GM18519 (cell line): ENCODE data around the gene KRT25.

Experiments used
- ATAC-seq: cut with Tn5 transposase; IDR thresholded peaks from one replicate; pipeline ENCODE4 v1.9.1; 2021; ENCODE audit warnings: mild to moderate bottlenecking, moderate library complexity; ENCODE audit not compliant: unreplicated experiment, low FRiP score

Gene KRT25, protein sequence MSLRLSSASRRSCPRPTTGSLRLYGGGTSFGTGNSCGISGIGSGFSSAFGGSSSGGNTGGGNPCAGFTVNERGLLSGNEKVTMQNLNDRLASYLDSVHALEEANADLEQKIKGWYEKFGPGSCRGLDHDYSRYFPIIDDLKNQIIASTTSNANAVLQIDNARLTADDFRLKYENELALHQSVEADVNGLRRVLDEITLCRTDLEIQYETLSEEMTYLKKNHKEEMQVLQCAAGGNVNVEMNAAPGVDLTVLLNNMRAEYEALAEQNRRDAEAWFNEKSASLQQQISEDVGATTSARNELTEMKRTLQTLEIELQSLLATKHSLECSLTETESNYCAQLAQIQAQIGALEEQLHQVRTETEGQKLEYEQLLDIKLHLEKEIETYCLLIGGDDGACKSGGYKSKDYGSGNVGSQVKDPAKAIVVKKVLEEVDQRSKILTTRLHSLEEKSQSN

DNA sequence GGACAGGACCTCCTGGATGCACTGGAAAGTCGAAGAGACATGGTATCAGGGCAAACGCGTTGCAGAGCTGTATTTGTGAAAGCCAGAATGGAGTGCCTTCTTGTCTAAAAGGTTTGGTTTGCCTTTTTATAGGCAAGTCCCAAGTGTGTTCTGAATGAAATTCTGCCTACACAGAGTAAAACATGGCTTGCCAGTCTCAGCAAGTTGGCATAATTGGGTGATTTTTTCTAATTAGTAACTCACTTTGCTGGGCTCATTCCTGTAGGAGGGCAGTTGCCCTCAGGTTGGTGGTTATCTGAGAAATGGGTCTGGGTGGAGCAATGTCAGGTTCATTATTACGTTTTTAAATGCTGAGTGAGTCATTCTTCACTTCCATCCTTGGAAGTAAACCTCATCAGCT is at the start of gene KRT25:
Gene KRT25 (minus strand): TSS at position 101 of the 400 bp plus-strand sequence. CDS start 60 bp downstream, at position 41.
- ATAC-seq: no peak

DNA sequence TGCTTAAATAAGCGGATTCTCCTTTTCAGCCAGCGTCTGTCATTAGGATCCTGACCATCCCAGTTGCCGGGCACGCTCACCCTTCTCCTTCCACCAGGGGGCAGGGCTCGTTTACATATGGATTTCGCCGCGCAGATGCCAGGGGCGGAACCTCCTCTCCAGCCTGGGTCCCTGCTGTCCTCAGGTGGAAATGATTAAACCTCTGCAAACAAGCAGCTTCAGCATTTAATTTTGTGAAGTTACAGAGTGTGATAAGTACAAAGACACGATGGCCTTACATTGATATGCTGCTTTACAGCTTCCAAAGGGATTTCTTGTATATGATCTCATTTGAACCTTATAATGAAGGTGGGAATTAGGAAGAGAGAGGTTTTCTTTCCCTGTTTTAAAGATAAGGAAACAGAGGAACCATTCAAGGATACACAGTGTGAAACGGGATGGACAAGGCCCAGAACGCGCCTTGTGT is 48.5 kb upstream of the KRT25 start:
- no peak for ATAC-seq

DNA sequence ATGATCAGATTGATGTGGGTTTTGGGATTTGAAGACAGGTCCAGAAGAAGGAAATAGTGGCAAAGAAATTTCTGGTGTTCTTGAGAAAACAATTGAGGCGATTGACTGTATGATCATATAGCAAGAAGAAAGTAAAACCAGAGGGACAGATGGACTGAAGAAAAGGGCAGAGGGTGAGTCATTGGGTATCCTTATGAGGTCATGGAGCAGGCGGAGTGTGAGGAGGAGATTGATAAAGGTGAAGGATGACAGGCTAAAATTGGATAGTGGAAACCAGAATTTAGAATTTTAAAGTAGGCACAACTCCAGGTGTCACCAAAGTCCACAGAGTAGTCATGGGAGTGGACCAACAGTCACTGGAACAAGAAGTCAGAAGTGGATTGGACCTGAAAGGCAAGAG is 46.0 kb upstream of the KRT25 start:
- no peak for ATAC-seq

DNA sequence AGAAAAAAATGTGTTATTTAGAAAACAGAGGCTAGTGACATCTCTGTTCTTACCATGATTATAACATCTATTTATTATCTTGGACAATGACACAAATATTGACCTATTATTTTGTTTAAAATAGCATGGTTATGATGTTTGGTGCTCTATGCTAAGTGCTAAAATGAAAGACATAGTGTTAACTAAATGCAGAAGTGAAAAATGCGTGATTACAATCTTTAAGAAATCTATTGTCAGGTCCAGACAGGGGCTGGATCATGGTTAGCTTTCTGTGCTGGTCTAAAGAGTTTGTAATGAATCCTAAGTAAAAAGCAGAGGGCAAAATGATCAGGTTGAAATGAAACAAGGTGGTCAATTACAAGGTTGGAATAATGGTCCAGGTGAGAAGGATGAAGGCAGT is 45.2 kb upstream of the KRT25 start:
- no peak for ATAC-seq

DNA sequence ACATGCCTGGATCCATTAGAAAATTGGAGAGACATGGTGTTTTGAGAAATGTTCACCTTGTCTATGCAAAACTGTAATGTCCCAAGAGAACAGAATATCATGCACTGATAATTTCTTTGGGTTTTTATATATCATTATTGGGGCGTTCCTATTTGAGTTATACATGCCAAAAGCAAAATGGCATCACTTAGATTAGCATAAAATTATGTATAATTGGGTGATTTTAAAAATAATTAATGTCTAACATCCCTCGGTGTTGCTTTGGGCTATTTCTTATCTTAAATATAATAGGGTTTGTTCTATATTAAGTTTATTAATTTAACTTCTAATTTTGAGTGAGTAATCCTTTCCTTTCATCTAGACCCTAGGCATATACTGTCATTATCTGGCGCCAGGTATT is 44.7 kb upstream of the KRT25 start, which contains the start of gene KRT28:
Gene KRT28 (minus strand): TSS at position 101 of the 400 bp plus-strand sequence. CDS start 66 bp downstream, at position 35.
- ATAC-seq: no peak

DNA sequence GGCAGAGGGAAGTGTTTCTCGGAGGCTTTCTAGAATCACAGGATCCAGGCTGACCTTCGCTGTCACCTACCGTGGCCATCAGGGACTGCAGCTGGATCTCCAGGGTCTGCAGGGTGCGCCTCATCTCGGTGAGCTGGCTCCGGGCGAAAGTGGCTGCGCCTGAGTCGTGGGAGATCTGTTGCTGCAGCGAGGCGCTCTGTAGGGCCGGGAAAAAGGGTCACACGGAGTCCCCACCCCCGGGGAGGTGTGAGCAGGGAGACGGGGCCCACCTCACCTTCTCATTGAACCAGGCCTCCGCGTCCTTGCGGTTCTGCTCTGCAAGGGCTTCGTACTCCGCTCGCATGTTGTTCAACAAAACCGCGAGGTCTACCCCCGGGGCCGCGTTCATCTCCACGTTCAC is 41.7 kb upstream of the KRT25 start:
- ATAC-seq: no peak

DNA sequence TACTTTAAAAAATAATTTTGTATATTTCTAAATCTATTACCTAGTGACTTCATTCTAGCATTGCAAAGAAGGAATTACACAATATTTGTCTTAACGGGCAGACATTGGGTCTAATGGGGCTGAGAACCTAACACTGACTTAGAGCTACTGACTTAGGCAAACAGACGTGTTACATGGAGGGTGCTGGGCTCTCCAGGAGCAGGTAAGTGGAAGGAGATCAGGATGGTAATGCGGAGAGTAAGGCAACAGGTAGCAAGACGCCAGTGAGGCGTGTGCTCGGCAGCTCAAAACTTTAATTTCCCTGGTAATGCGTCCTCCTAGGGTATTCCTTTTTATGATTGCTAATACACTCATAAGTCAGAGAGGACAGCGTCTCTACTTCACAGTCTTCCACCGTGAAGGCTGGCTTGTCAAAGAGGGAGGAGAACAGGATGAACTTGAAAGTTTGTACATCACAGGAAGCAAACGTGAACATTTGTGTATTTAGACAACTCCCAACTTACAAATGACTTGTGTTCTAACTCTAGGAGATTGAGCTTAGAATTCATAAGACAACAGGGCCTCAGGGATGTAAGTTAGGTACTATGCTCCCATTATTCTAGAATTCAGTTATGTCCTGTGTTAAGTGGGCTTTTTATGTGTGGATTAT is 40.0 kb upstream of the KRT25 start:
- no peak for ATAC-seq

DNA sequence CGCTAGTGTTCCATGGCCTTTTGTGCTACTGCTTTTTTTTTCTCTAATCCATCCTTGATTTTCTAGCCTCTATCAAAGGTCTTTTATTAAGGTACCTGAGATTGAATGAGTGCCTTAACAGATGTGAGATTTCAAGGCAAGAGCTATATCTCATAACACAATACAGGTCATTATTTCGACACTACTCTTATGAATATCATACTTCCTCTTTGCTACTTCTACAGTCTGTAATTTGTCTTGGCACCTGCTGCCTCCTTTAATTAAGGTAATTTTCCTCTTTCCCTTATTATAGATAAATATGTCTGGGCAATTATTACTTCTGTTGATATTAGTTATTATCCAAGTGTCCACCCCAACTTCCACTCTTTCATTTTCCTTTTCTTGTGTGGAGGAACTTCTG is 39.3 kb upstream of the KRT25 start:
- ATAC-seq: no peak

DNA sequence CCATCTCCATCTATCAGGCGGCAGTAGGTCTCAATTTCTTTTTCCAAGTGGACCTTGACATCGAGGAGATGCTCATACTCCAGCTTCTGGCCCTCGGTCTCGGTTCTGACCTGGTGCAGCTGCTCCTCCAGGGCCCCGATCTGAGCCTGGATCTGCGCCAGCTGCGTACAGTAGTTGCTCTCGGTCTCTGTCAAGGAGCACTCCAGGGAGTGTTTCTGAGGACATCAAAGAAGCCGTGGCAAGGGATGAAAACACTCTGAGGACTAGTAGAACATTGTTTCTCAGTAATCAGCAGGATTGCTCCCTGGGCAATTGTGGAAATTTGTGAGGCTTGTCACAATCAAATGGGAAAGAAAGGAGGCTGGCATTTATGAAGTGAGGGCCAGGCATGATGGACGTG is 38.7 kb upstream of the KRT25 start:
- ATAC-seq: no peak

DNA sequence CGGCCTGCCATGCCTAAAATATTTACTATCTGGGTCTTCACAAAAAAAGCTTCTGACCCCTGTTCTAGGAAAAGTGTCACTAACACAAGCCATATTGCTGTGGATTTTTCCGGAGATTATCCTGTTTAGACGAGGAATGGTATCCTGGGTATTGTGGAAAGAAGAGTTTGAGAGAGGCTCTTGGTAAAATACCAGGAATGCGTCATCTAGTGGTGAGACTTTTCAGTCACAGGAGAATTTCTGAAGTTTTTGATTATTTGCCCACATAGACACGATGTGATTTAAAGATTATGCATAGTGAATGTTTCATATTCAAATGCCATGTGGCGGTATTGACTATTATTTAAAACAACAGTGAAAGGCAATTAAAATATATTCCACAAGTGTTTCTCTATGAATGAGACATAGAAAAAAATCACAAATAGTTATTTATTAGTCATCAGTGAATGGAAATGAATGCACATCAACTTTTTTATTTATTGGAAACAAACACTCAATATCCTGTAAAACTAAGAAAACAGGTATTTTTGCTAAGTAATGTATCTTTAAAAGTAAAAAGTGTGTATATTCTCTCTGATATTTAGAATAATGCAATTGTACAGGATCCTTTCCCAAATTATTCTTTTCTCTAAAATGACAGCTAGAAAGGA is 36.8 kb upstream of the KRT25 start:
- ATAC-seq: no peak

DNA sequence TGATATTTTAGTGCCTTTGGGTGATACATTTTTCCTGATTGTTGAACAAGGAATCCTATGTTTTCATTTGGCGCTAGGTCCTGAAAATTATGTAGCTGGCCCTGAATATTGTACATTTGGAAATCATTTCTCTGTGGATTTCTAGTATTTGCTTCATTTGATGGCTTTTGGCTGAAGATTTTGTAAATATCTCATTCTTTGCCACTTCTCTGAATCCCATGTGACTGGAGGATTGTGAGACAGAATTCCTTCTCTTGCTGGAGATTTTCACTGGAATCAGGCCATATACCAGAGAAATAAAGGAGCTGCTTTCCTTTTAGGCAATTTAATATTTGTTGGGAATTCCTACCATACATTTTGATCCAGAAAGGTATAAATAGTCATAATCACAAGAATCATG is 36.0 kb upstream of the KRT25 start:
- no peak for ATAC-seq

DNA sequence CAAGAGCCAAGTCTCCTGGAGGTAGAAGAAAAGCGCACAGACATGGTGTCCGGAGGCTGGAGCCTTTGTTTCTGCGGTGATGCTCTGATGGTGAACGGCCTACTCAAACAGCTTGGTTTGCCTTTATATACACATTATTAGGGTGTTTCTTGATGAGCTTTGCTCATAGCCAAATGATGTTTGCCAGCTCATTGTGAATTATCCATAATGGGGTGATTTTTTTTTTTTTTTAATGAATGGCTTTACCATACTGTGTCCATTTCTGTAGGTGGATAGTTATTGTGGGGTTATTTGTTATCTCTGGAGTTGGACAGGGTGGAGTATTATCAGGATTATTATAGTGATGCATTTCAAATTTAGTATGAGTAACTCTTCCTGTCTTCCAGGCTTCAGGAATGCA is 27.3 kb upstream of the KRT25 start, which contains the start of gene KRT27:
Gene KRT27 (minus strand): TSS at position 101 of the 400 bp plus-strand sequence. CDS start 57 bp downstream, at position 44.
- no peak for ATAC-seq

DNA sequence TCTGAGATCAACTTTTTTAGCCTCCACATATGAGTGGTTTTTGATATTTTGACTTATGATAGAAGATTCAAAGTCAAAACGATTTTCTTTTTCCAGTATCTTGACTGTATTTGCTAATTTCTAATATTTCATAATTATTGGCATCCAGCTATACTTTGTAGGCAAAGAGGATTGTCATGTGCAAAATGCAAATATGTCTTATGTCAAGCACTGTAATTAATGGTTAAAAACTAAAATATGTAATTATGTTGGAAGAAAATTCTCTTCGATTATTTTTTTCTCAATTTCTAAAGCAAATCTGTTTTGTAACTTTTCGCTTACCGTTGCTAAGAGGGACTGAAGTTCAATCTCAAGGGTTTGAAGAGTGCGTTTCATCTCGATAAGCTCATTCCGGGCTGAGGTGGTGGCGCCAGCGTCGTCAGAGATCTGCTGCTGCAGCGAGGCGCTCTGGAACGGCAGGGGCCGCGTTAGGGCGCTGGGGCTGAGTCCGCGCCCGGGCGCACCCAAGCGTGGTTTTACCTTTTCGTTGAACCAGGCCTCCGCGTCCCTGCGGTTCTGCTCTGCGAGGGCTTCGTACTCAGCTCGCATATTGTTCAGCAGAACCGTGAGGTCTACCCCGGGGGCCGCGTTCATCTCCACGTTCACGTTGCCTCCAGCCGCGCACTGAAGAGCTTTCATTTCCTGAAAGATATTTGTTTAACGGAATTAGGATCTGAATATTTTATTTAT is 24.2 kb upstream of the KRT25 start:
- ATAC-seq: no peak

DNA sequence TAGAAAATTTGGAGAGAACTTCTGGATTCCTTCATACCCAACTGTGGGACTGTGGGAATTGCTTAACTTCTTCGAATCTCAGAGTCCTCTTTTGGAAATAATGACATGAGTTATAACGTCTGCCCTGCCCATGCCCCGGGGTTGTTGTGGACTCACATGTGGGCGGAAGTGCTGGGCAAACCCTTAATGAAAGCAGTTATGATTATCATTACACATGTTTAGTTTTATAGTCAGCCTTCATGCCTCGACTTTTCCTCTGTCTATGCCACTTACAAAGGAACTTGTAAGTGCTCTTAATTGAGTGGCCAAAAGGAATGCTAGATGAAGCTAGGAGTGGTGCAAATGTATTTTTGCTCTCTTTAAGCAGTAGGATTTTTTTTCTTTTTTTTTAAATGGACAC is 23.3 kb upstream of the KRT25 start:
- ATAC-seq: no peak

DNA sequence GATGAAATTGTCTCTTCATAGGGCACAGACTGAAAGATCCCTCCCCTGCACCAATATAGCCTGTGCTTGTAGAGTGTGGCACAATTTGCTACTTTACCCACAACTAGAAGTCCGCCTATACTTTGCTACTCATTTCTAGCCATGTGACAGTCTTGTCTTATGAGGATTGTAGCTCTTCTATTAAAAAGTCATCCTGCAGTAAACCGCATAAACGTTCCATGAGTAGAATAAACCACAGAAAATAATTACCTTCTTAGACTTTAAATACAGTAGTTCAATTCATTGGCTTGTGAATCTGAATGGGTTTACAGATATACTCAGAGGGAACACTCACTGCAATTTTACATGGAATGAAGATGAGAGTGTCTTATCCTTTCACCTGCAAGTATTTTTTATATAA is 22.8 kb upstream of the KRT25 start:
- no peak for ATAC-seq

DNA sequence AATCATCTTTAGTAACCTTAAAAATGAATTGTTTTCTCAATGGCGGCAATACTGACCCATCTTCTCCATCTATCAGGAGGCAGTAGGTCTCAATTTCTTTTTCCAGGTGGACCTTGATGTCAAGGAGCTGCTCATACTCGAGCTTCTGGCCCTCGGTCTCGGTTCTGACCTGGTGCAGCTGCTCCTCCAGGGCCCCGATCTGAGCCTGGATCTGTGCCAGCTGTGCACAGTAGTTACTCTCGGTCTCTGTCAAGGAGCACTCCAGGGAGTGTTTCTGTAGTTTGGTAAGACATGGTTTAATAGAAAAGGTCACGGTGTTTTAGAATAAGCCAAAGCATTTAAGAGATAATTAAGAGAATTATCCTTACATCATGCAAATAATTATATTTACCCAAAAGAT is 22.3 kb upstream of the KRT25 start:
- ATAC-seq: no peak

DNA sequence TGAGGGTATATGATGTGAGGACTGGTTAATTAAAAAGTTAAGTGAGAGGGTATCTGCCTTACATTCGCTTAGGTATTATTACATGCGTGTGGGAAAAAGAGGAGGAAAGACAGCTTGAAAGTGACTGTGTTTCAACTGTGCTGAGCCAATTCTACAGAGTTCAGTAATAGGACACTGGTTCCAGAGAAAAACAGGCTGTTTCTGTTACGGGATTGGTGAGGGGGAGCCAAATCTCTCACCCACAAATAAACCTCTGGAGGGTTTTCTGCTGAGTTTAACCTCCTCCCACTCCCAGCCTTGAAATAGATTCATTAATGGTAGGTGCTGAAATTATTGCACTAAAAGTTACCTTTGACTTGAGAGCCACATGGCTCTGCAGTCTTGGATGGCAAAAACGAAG is 20.8 kb upstream of the KRT25 start:
- no peak for ATAC-seq

DNA sequence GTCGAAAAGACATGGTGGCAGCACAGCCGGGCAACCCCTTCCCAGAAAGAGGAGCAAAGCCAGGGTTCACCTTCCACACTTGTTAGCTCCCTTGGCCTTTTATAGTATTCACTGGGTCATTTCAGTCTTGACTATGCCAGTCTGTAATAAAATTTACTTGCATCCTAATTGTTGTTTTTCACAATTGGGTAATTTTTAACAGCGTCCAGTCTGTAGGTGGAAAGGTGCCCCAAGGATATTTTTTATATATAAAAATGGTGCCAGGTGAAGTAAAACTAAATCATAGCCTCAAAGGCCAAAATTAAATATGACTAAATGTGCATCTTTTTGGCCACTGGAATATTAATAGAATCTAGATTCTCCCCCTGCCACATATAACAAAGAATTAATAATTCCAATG is 17.0 kb upstream of the KRT25 start, which contains the start of gene KRT26:
Gene KRT26 (minus strand): TSS at position 101 of the 400 bp plus-strand sequence. CDS start 88 bp downstream, at position 13.
- no peak for ATAC-seq

DNA sequence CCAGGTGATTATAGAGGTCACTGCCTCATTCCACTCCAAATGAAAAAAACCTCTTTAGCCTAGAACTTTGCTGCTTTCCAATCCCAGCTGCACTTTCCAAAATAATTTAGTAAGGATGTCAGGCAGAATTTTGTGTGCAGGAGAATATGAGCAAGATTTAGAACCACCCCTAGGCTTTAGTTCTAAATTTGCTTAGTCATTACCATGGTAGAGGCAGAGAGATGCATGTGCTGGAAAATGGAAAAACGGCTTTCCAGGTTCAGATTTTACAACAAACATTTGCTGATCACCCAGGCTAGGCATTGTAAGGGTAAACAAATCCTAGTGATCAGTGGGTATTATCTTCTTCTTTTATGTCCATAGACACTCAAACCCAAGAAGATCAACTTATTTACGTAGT is 10.5 kb upstream of the KRT25 start:
- no peak for ATAC-seq

DNA sequence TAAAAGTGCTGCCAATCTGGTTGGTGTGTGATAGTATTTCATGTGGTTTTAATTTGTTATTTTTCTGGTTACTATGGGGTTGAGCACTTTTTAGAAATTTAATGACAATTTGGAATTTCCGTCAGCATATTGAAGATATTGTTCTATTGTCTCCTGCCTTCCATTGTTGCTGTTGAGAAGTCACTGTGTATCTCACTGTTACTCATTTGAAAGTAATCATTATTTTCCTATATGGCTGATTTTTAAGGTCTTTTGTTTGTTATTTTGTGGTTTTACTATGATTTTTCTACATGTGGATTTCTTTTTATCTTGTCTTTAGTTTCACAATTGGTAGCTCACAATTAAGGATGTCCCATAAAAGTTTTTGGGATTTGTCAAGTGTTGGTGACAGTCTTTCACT is 8.6 kb upstream of the KRT25 start:
- no peak for ATAC-seq
